HG02763 (cell line): ENCODE results near the gene SPRR2B.
"Not testable (repeated sequence)": the region's sequence is repeated elsewhere in the genome, so short reads cannot be mapped to it uniquely, and the experiment has no call there.

Experiments
- ATAC-seq: cut with Tn5 transposase; IDR thresholded peaks from one replicate; pipeline ENCODE4 v1.9.1; 2021; ENCODE audit warnings: mild to moderate bottlenecking, moderate library complexity; ENCODE audit not compliant: unreplicated experiment

SPRR2B gene

GRCh38 chr1:153071511-153071910, at the start of gene SPRR2B:
Gene SPRR2B (minus strand): TSS chr1:153071611. CDS start chr1:153070839, 772 bp downstream.
- no peak for ATAC-seq

- no peak for ATAC-seq
Measured at GRCh38 chr1:153120945-153121344, 49.5 kb upstream of the SPRR2B start.

- no peak for ATAC-seq
Measured at GRCh38 chr1:153119491-153119971, 48.1 kb upstream of the SPRR2B start.

GRCh38 chr1:153115264-153115663, 43.9 kb upstream of the SPRR2B start:
- ATAC-seq, result not testable (repeated sequence)

GRCh38 chr1:153113416-153113815, 42.0 kb upstream of the SPRR2B start, which contains the start of gene SPRR2F:
Gene SPRR2F (minus strand): TSS chr1:153113516. CDS start chr1:153112733, 783 bp downstream.
- no peak for ATAC-seq

GRCh38 chr1:153112454-153112853, 41.0 kb upstream of the SPRR2B start:
- not testable (repeated sequence) for ATAC-seq

GRCh38 chr1:153100245-153100644, 28.8 kb upstream of the SPRR2B start:
- no peak for ATAC-seq

- ATAC-seq, result no peak
Measured at GRCh38 chr1:153099461-153100045, 28.1 kb upstream of the SPRR2B start.

- no peak for ATAC-seq
Measured at GRCh38 chr1:153095764-153096163, 24.4 kb upstream of the SPRR2B start.

- no peak for ATAC-seq
Measured at GRCh38 chr1:153094426-153094825, 23.0 kb upstream of the SPRR2B start, which contains the start of gene SPRR2E. Gene SPRR2E (minus strand): TSS chr1:153094526. CDS start chr1:153093751, 775 bp downstream.

GRCh38 chr1:153087652-153088051, 16.2 kb upstream of the SPRR2B start:
- ATAC-seq, result no peak

GRCh38 chr1:153081736-153082135, 10.3 kb upstream of the SPRR2B start:
- ATAC-seq, result no peak

GRCh38 chr1:153072806-153073726, 1.7 kb upstream of the SPRR2B start:
- no peak for ATAC-seq

- ATAC-seq, result no peak
Measured at GRCh38 chr1:153070243-153070642, 1.2 kb downstream of the SPRR2B start.

- no peak for ATAC-seq
Measured at GRCh38 chr1:153058826-153059784, 12.3 kb downstream of the SPRR2B start.

- ATAC-seq, result no peak
Measured at GRCh38 chr1:153058154-153058553, 13.3 kb downstream of the SPRR2B start.

- ATAC-seq, result no peak
Measured at GRCh38 chr1:153057375-153057774, 14.0 kb downstream of the SPRR2B start, which contains the start of gene SPRR2A. Gene SPRR2A (minus strand): TSS chr1:153057512. CDS start chr1:153056735, 777 bp downstream.

- ATAC-seq, result not testable (repeated sequence)
Measured at GRCh38 chr1:153056111-153056510, 15.3 kb downstream of the SPRR2B start.

- no peak for ATAC-seq
Measured at GRCh38 chr1:153049211-153049610, 22.2 kb downstream of the SPRR2B start.

- no peak for ATAC-seq
Measured at GRCh38 chr1:153040950-153041631, 30.3 kb downstream of the SPRR2B start, which contains the start of gene SPRR2D. Gene SPRR2D (minus strand): TSS chr1:153041120. CDS start chr1:153040346, 774 bp downstream.
